Omental fat pad (tissue), 4 donors: ENCODE measurements around the gene MKX. TPM values are rescaled to one million over a fixed set of nuclear protein-coding genes. Genes with fewer than 3 reads are reported as not detected.

Source experiments
- ATAC-seq: fragments of 150-250 bp; one replicate; pipeline ENCODE4 v1.9.1; 2016; ENCODE audit warnings: mild to moderate bottlenecking, moderate library complexity; ENCODE audit not compliant: low FRiP score
- DNase-seq: peaks from one replicate; pipeline ENCODE4 v3.0.0-alpha.2; 2019; ENCODE audit warnings: low spot score
- total RNA-seq, 4 donors: library from RNA; depleted of rRNA; stranded (reverse); fragments of >200 nt; gene quantifications; one replicate each; pipeline ENCODE4 v1.1.0, GENCODE V29; 2016
- TF ChIP-seq, protein P1 (sequence below), 3 donors: fragments of 450-650 bp; IDR thresholded peaks; one replicate each; pipeline ENCODE4 v1.5.1; 2016 to 2017; ENCODE audit warnings: antibody characterized with exemption in 3 of 3, mild to moderate bottlenecking in 3 of 3, moderate library complexity in 2 of 3

MKX gene
- total RNA-seq, 4 donors from 2014 or later: 1.1 to 5.6 (median 3.1) TPM

DNA sequence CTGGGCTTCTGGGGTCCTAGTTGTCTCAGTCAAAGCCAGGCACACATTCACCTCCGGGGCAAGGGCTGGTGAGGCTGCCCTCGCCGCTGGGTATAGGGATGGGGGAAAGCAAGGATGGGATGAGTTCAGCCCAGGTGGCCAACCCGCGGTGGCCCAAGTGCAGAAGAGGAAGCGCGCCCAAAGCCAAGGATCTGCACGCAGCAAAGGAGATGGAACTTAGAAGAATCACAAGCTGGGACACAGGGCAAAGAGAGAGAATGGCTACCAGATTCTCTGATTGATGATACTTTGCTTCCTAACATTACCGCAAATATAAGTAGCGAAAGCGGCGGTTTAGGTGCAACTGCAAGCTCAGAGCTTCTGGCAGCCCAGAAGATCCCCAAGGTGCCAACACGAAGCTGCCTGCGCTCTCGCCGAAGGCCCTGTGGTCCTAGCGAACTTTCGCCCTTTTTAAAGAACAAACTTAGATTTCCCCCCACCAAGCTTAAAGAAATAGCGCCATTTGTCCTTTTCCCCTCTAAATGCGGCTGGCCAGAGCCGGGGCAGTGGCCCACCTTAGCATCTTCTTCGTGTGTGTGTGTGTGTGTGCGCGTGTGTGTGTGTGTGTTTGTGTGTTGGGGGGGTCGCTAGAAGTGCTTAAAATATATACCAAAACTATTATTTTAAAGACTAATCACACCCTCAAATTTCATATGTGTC, 927 bp upstream of the MKX start:
- no peak for ATAC-seq
- DNase-seq: no peak
- TF ChIP-seq, protein P1, sequence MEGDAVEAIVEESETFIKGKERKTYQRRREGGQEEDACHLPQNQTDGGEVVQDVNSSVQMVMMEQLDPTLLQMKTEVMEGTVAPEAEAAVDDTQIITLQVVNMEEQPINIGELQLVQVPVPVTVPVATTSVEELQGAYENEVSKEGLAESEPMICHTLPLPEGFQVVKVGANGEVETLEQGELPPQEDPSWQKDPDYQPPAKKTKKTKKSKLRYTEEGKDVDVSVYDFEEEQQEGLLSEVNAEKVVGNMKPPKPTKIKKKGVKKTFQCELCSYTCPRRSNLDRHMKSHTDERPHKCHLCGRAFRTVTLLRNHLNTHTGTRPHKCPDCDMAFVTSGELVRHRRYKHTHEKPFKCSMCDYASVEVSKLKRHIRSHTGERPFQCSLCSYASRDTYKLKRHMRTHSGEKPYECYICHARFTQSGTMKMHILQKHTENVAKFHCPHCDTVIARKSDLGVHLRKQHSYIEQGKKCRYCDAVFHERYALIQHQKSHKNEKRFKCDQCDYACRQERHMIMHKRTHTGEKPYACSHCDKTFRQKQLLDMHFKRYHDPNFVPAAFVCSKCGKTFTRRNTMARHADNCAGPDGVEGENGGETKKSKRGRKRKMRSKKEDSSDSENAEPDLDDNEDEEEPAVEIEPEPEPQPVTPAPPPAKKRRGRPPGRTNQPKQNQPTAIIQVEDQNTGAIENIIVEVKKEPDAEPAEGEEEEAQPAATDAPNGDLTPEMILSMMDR (IDR thresholded peaks at IDR 0.05): no peak

DNA sequence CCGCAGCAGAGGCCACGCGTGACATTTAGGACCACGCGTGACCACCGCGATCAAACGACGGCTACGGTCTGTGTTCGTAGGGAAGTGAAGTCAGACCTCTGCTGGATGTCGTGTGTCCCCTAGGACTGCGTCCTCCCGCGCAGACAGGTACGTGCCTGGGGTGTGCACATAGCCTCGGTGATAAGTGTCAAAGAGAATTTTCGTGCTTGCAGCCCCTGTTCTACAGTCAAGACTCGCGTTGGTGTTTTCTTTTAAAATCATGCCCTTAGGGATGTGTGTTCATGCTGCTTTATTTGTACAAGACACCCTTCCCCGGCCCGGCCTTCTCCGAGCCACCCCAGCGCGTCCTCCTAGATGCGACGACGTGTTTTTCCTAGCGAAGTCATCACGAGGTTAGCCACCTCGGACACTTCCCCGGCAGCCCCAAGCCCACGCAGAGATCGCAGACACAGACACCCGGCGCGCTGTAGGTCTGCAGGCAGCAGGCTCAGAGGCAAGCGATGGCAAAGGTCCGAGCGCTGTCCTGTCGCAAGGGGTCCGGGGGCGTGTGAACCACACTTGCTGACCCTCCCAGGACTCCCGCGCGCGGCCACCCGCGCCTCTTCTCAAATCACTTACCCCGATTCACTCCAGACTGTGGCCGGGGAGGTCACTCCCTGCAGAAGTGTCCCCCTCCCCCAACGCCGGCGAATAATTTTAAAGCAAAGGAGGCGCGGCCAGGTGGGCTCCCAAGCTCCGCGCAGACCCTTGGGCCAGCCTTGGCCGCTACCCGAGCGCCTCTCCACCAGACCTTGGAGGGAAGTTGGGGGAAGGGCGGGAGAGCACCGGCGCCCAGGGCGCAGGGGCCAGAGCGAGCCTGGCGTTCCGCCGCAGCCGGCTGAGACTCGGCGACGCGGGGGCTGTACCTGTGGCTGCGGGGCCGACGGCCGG, 552 bp downstream of the MKX start:
- TF ChIP-seq, protein P1 (IDR thresholded peaks at IDR 0.05): no peak
- ATAC-seq (no peak), DNase-seq (no peak)

DNA sequence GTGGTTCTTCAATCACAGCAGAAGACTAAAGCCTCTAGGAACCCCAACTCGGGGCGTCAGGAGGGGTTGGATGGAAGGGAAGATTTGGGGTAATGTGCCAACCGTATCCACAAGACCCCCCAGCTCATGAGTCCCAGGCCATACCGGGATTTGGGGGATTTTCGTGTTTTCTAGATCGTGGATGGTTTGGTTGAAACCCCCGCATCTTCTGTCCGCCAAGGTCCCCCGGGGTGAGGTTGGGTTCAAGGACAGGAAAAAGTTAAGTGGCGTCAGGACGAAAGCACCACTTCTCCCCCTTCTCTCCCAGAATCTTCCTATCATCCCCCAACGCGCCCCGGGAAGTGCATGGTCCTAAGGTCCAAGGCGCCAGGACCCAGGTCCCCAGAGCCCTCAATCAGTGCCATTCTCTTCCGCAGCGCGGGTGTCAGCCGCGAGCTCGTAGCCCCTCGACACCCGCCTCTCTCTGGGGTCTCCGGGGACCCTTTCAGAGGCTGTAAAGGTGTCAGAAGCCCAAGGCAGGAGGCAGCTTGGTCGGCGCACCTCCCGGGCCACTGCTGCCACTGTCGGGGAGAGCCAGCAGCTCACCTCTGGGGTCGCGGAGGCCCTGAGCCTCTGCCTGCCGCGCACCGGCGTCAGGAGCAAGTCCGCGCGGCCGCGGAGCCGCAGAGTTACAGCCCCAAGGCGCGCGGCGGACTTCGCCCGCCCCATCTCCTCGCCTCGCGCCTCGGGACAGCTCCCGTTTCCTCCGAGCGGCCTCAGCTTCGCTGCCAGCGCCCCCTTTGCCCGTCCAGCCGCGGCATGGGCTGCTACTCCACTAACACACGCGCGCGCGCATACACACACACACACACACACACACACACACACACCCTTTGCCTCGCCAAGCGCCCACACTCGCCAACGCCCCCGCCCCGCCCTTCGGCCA, 1.5 kb downstream of the MKX start:
- TF ChIP-seq, protein P1 (IDR thresholded peaks at IDR 0.05): no peak
- ATAC-seq: no peak
- DNase-seq: no peak

DNA sequence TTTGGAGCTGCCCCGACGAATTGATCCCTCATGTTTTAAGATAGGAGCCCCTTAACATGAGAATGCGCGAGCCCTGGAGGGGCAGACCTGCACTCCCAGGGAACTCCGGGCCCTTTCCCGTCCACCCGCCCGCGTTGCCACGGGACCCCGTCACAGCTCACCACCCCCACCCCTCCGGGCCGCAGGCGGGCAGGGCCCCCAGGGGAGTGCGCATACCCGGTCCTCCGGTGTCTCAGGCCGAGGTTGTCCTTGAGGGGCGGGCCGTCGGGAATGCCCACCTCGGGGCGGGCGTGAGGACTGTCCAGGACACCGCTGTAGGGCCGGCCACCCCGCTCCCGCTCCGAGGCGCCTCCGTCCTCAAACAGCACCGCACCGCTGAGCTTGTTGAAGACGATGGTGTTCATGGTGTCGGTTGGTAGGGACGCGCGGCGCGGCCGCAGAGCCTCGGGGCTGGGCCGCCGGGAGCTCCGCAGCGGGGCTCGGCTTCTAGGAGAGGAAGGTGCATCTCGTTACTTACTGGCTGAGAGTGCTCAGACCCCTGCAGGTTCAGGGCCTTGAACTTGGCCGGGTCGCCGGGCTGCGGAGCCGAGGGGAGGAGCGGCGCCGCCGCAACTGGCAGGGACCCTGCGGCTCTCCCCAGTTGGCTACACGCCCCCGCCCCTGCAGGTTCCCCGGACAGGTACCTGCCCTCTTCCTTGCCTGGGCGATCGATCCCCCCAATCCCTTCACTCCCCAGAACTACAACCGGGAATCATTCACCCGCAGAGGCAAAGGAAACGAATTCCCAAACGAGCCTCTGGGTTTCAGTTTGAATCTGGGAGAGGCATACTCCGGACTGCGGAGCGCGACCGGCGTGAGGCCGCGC, 2.4 kb downstream of the MKX start:
- peak; percentile 31 for ATAC-seq
- no peak for DNase-seq
- TF ChIP-seq, protein P1 (IDR thresholded peaks at IDR 0.05): no peak

DNA sequence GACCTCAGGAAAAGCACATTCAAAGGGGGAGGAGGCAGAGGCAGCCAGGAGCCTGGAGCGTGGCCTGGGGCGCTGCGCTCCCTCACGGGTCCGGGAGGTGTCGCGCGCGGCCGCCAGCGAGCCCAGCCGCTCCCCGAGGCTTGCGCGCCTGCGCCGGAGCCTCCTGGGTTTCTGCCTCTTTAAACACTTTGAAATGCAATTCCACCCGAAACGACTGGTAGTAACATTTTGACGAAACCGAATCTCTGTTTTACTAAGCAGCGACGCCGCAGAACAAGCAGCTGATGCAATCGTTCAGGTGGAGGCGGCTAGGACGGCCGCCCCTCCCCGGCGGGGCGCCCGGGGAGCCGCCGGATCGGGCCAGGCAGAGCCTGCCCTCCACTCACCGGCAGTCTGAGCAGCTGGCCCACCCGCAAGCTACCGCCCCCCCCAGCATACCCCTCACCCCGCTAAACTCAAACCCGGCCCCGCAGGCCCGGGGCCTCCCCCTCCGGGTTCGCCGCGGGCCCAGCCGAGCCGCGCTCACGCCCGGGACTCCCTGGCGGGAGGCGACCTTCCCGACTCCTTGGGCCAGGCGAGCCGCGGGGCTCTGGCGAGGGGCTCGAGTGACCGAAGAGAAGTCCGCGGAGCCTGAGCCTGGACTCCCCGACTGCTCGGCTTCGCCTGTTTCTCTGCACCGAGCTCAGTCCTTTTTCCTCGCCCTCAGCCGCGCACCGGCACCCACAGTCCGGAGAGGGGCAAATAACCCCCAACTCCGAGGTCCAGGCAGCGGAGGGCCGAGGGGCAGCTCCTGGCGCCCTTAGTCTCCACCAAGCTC, 3.2 kb downstream of the MKX start:
- DNase-seq (no peak), ATAC-seq (peak; percentile 84)
- TF ChIP-seq, protein P1 (IDR thresholded peaks at IDR 0.05): no peak
